ENCODE data around the gene C10orf71. TPM values are rescaled to one million over a fixed set of nuclear protein-coding genes. Genes with fewer than 3 reads are reported as not detected.

Gene C10orf71
- total RNA-seq, 1 donor from 2014 or later: not detected

DNA sequence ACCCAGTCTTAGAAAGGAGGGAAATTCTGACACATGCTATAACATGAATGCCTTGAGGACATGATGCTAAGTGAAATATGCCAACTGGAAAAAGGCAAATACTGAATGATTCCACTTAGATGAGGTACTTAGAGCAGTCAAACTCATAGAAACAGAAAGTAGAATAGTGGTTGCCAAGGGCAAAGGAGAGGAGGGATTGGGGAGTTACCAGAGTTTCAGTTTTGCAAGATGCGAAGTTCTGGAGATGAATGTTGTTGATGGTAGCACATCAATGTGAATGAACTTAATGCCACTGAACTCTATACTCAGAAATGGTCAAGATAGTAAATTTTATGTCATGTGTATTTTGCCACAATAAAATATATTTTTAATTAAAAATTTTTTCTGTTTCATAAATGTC lies 58.0 kb downstream of the C10orf71 start:
- H3K27me3 Mint-ChIP-seq (ENCODE audit: low read depth, unreplicated experiment): peaks cover 9% of the 10 kb centered on the region
- no peak for DNase-seq (ENCODE audit: low read depth)
- TF ChIP-seq, protein P1, sequence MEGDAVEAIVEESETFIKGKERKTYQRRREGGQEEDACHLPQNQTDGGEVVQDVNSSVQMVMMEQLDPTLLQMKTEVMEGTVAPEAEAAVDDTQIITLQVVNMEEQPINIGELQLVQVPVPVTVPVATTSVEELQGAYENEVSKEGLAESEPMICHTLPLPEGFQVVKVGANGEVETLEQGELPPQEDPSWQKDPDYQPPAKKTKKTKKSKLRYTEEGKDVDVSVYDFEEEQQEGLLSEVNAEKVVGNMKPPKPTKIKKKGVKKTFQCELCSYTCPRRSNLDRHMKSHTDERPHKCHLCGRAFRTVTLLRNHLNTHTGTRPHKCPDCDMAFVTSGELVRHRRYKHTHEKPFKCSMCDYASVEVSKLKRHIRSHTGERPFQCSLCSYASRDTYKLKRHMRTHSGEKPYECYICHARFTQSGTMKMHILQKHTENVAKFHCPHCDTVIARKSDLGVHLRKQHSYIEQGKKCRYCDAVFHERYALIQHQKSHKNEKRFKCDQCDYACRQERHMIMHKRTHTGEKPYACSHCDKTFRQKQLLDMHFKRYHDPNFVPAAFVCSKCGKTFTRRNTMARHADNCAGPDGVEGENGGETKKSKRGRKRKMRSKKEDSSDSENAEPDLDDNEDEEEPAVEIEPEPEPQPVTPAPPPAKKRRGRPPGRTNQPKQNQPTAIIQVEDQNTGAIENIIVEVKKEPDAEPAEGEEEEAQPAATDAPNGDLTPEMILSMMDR (IDR thresholded peaks at IDR 0.05; ENCODE audit: insufficient read depth, low read depth, low read length): no peak
- TF ChIP-seq EZH2 (IDR thresholded peaks at IDR 0.05; ENCODE audit: insufficient read depth, low read length): no peak
- H3K4me1 Mint-ChIP-seq (ENCODE audit: low read depth, unreplicated experiment): peaks cover 5% of the 10 kb centered on the region
- H2AFZ ChIP-seq (ENCODE audit: low read depth, low read length): no peak overlapping the region
- H3K36me3 Mint-ChIP-seq (ENCODE audit: low read depth, unreplicated experiment): no peaks in the 10 kb centered on the region
- H3K4me3 Mint-ChIP-seq (ENCODE audit: unreplicated experiment): no peak overlapping the region
- H3K27ac ChIP-seq (ENCODE audit: low read depth, low read length): no peak overlapping the region
- H3K9me3 Mint-ChIP-seq (ENCODE audit: unreplicated experiment): no peaks in the 10 kb centered on the region
- no peaks in the 10 kb centered on the region for H3K9me3 ChIP-seq (ENCODE audit: insufficient read depth, low read depth, low read length)
- no peak overlapping the region for H3K4me2 ChIP-seq (ENCODE audit: low read length)
- H3K79me2 ChIP-seq (ENCODE audit: insufficient read depth, low read length): no peaks in the 10 kb centered on the region
- H4K20me1 ChIP-seq (ENCODE audit: insufficient read depth, low read length): no peaks in the 10 kb centered on the region
- no peaks in the 10 kb centered on the region for H3K36me3 ChIP-seq (ENCODE audit: insufficient read depth, low read length)
- H3K9ac ChIP-seq (ENCODE audit: low read length): no peak overlapping the region
- no peaks in the 10 kb centered on the region for H3K27me3 ChIP-seq (ENCODE audit: insufficient read depth, low read length)
- H3K4me1 ChIP-seq (ENCODE audit: insufficient read depth, low read length): no peaks in the 10 kb centered on the region
- H3K27ac Mint-ChIP-seq (ENCODE audit: unreplicated experiment): no peak overlapping the region
- no peak for FAIRE-seq
- H3K4me3 ChIP-seq (ENCODE audit: insufficient read depth, low read depth, low read length): no peak overlapping the region

DNA sequence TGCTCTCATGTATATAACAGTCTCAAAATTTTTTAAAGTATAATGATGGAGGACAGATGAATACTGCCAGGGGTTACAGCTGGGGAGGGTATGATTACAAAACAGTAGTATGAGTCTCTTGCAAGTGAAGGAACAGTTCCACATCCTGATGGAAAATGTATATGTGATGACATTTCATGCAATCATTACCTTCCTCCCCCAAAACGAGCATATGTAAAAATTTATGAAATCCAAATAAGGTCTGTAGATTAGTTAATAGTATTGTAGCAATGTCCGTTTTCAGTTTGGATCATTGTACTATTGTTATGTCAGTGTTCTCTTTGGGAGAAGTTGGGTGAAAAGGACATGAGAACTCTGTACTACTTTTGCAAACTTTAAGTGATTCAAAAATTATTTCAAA lies 58.9 kb downstream of the C10orf71 start:
- H3K27me3 Mint-ChIP-seq (ENCODE audit: low read depth, unreplicated experiment): peaks cover 13% of the 10 kb centered on the region
- no peak for FAIRE-seq
- no peak overlapping the region for H3K4me3 Mint-ChIP-seq (ENCODE audit: unreplicated experiment)
- H2AFZ ChIP-seq (ENCODE audit: low read depth, low read length): no peak overlapping the region
- H3K36me3 ChIP-seq (ENCODE audit: insufficient read depth, low read length): no peaks in the 10 kb centered on the region
- no peak for TF ChIP-seq EZH2 (IDR thresholded peaks at IDR 0.05; ENCODE audit: insufficient read depth, low read length)
- TF ChIP-seq, protein P1 (IDR thresholded peaks at IDR 0.05; ENCODE audit: insufficient read depth, low read depth, low read length): no peak
- no peaks in the 10 kb centered on the region for H3K36me3 Mint-ChIP-seq (ENCODE audit: low read depth, unreplicated experiment)
- no peaks in the 10 kb centered on the region for H3K9me3 ChIP-seq (ENCODE audit: insufficient read depth, low read depth, low read length)
- no peaks in the 10 kb centered on the region for H3K4me1 ChIP-seq (ENCODE audit: insufficient read depth, low read length)
- H3K27me3 ChIP-seq (ENCODE audit: insufficient read depth, low read length): no peaks in the 10 kb centered on the region
- H4K20me1 ChIP-seq (ENCODE audit: insufficient read depth, low read length): no peaks in the 10 kb centered on the region
- no peaks in the 10 kb centered on the region for H3K9me3 Mint-ChIP-seq (ENCODE audit: unreplicated experiment)
- H3K27ac Mint-ChIP-seq (ENCODE audit: unreplicated experiment): no peak overlapping the region
- no peak overlapping the region for H3K4me2 ChIP-seq (ENCODE audit: low read length)
- no peak for DNase-seq (ENCODE audit: low read depth)
- H3K4me1 Mint-ChIP-seq (ENCODE audit: low read depth, unreplicated experiment): peaks cover 5% of the 10 kb centered on the region
- no peaks in the 10 kb centered on the region for H3K79me2 ChIP-seq (ENCODE audit: insufficient read depth, low read length)
- H3K27ac ChIP-seq (ENCODE audit: low read depth, low read length): no peak overlapping the region
- H3K4me3 ChIP-seq (ENCODE audit: insufficient read depth, low read depth, low read length): no peak overlapping the region
- no peak overlapping the region for H3K9ac ChIP-seq (ENCODE audit: low read length)

DNA sequence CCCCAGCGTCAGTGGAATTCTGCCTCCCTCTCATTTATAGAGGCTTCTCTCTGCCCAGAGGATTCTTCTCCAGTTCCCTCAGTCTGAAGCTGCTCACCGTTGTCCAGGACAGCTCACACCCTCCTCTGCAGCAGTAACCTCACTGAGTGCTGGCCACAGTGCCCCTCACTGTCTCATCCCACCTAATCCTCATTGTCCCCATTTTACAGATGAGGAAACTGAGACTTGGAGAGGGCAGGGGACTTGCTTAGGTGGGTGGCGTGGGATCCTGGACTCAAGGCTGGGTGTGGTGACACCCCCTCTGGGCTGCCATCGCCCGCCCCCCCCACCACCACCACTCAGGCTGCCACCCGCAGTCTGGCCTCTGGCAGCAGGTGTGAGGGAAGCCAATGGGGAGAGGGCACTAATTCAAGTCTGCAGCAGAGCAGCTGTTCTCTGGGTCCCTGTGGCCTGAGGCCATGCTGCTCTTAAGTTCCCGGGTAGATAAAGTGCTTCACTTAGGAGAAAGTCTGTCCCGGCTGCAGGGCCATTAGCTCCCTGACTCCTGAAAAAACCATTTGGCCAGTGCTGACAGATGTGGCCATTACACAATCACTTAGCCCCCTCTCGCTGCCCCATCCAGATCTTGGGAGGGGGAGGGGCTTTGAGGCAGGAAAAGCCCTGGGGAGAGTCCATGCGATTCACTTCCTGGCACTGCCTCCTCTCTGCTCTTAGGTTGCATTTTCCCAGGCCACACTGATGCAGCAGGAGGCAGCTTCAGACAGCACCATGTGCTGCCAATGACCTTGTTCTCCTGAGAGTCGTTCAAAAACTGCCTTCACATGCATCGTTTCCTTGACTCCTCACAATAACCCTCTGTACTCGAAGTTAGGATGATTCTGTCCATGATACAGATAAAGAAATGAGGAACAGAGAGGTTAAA lies 60.6 kb downstream of the C10orf71 start:
- FAIRE-seq: no peak
- no peak overlapping the region for H3K4me3 ChIP-seq (ENCODE audit: insufficient read depth, low read depth, low read length)
- H3K27ac ChIP-seq (ENCODE audit: low read depth, low read length): no peak overlapping the region
- no peaks in the 10 kb centered on the region for H3K36me3 ChIP-seq (ENCODE audit: insufficient read depth, low read length)
- H3K9ac ChIP-seq (ENCODE audit: low read length): no peak overlapping the region
- no peaks in the 10 kb centered on the region for H3K9me3 Mint-ChIP-seq (ENCODE audit: unreplicated experiment)
- peaks cover 16% of the 10 kb centered on the region for H3K27me3 Mint-ChIP-seq (ENCODE audit: low read depth, unreplicated experiment)
- DNase-seq (ENCODE audit: low read depth): no peak
- H3K4me1 Mint-ChIP-seq (ENCODE audit: low read depth, unreplicated experiment): peaks cover 5% of the 10 kb centered on the region
- H3K79me2 ChIP-seq (ENCODE audit: insufficient read depth, low read length): no peaks in the 10 kb centered on the region
- H3K9me3 ChIP-seq (ENCODE audit: insufficient read depth, low read depth, low read length): no peaks in the 10 kb centered on the region
- no peak overlapping the region for H3K4me2 ChIP-seq (ENCODE audit: low read length)
- no peaks in the 10 kb centered on the region for H3K4me1 ChIP-seq (ENCODE audit: insufficient read depth, low read length)
- peak overlapping the region; percentile 12 for H3K27ac Mint-ChIP-seq (ENCODE audit: unreplicated experiment)
- no peak overlapping the region for H2AFZ ChIP-seq (ENCODE audit: low read depth, low read length)
- no peak overlapping the region for H3K4me3 Mint-ChIP-seq (ENCODE audit: unreplicated experiment)
- no peaks in the 10 kb centered on the region for H3K27me3 ChIP-seq (ENCODE audit: insufficient read depth, low read length)
- TF ChIP-seq, protein P1 (IDR thresholded peaks at IDR 0.05; ENCODE audit: insufficient read depth, low read depth, low read length): no peak
- TF ChIP-seq EZH2 (IDR thresholded peaks at IDR 0.05; ENCODE audit: insufficient read depth, low read length): no peak
- H3K36me3 Mint-ChIP-seq (ENCODE audit: low read depth, unreplicated experiment): no peaks in the 10 kb centered on the region
- no peaks in the 10 kb centered on the region for H4K20me1 ChIP-seq (ENCODE audit: insufficient read depth, low read length)

Measured in astrocyte (in vitro differentiated cells and primary cell).